ENCODE data around the gene ZNF366. TPM values are rescaled to one million over a fixed set of nuclear protein-coding genes. Genes with fewer than 3 reads are reported as not detected.

ZNF366 gene
- polyA plus RNA-seq, 3 donors: 3.4 to 4.5 (median 4.1) TPM

DNA sequence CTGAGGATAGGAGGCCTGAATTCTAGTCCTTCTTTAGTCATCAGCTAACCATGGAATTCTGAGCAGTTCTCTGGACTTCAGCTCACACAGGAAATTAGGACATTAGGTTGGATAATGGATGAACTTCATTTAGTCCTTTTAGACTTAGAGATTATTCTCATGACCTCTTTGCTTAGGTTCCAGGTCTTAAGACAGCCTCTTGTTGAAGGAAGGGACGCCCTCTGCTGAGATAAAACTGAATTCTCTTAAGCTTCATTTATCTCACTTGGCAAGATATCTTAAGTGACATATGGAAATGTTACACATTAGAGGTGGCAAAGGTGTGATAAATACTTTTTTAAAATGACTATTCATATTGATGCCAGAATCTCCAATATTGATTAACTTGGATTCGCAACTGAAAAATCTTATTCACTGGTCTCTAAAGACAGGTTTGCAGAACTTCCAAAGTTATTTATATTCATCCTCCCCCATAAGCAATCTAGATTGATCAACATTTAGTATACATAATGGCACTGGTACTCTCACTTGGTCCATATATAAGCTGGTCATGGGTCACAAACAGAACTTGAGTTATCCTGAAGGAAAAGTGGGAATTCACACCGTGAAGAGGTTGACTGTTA, 16.9 kb upstream of the ZNF366 start:
- no peak for DNase-seq

GRCh38 chr5:72522607-72523006, 15.4 kb upstream of the ZNF366 start:
- no peak for DNase-seq

- no peak for DNase-seq
Observed at GRCh38 chr5:72519111-72519510, 11.9 kb upstream of the ZNF366 start.

DNA sequence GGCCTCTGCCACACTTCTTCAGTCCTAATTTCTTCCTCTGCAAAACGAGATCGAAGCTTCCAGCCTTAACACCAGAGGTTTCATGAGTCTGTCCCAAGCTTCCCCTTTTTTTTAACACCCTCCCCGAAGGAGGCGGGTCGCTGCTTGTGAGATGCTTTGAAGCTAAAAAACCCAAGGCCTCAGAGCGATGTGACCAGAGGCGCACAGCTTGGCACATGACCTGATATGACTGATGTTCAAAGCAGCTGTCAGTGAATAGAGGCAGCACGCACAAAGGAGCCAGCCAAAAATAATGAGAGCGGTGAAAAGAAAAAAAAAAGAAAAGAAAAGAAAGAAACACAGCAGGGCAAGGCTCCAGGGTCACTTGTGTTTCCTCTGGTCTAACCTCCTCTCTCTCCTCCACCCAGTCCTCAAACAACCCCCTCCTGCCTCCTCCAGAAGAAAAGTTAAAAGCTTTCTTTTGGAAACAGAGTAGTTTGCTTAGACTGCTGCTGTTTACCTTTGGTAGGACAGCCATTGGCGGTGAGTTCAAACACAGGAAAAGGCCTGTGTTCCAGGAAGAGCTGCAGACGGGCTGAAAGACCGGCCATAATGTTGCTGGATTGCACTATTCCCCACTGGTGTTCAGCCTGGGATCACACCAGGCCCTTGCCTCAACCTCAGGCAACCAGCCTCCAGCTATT, 10.9 kb upstream of the ZNF366 start:
- DNase-seq: no peak

- no peak for DNase-seq
Observed at GRCh38 chr5:72516916-72517315, 9.7 kb upstream of the ZNF366 start.

DNA sequence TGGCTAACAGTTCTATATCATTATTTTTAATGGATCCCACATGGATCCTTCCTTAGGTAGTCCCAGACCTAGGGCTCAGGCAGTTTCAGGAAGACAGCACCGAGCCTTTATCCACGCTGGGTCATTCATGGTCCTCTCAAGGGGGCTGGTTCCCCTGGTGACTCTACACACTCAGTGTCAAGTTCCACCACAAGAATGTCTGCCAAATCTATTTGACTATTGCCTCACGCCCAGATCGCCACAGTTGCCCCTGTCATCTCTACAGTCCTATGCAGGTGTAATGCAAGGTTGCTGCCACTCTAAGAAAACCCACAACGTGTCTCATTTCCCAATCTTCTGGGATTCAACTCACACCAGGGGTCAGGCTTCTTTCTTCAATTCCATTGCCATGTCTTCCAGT, 8.0 kb upstream of the ZNF366 start:
- no peak for DNase-seq

DNA sequence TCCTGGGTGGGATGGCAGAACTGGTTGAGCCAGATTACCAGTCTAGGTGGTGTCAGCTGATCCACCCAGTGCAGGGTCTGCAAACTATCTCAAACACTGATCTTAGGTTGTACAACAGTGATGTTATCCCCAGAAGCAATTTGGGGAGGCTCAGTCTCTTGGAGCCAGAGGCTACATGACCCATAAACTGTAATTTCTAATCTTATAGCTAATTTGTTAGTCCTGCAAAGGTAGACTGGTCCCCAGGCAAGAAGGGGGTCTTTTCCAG, 5.3 kb upstream of the ZNF366 start:
- no peak for DNase-seq

DNA sequence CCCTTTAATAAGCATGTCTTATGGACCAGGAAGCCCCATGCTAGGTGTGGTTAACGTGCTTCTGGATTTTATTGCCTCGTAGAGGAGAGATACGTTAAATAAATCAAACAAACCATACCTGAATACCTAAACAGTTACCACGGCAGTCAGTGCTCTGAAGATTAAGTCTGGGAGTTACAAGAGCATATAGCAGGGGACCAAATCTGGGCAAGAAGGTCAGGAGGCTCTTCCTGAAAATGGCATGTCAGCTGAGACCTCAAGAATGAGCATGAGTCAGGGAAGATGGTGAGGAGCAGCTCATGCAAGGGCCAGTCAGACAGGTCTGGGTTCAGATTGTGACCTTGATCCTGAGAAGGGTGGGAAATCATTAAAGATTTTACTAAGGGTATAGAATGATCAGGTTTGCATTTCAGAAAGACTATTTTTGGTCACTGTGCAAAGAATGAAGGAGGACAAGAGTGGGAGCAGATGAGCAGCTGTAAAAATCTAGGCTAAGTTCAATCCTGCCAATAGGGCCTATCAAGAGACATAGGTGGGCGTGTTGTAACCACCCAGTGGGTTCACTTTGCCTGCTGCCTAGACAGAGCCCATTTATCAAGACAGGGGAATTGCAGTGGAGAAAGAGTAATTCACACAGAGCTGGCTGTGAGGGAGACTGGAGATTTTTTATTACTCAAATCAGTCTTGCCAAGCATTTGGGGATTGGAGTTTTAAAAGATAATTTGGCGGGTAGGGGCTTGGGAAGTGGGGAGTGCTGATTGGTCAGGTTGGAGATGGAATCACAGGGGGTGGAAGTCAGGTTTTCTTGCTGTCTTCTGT, 4.8 kb upstream of the ZNF366 start:
- no peak for DNase-seq

DNA sequence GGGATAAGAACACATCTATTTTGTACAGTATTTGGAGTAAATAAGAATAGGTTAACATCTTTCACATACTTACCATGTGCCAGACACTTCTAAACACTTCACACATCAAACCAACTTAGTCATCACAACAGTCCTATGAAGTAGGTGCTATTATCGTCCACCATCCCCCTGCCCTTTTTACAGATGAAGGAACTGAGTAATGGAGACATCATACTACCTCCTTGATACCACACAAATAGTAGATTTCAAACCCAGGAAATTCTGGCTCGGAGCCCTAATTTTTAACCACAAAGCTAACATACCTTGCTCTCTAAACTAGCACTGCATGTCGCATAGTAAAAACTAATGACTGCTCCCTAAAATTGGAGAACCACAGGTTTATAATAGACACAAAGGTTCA, 4.2 kb upstream of the ZNF366 start:
- DNase-seq: no peak

DNA sequence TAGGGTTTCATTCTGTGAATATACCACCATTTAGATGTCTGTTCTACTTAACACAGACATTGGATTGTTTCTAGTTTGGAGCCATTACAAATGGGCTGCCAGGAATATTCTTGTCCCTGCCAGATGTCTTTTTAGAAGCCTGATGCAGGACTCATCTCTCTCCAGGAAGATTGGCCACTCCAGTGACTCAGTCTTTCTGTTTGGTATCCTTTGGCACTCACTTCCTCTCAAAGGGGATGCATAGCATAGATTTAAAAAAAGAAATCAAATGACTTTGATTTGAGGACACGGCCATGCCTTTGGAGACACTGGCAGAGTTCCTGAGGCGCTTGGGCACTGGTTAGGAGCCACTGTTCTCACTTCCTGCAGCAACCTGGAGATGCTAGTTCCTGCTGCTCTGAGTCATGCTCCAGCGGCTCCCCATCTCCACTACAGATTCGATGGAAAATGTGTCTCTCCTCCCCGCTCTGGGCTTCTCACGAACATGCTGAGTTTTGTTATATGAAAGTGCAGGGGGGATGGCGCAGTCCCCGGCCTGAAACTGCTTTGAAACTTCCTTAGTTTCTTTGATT, 3.5 kb upstream of the ZNF366 start:
- DNase-seq: no peak

DNA sequence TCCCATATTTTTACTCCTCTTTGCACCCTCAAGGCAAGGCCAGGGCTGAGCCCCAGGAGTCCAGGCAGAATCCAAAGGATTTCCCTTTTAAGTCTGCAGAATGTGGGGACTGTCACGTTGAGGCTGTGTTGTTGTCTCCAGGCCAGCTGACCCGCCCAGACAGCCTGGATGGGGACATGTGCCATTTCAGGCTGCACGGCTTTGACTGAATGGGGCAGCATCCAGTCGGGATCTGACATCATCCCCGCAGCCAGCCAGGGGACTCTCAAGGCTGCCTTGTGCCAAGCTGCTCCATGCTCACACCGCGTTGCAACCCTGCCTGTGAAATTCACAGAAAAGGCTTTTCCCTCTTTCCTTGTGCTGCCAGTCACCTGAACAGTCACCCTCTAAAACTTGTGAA, 2.2 kb upstream of the ZNF366 start:
- DNase-seq: no peak

DNA sequence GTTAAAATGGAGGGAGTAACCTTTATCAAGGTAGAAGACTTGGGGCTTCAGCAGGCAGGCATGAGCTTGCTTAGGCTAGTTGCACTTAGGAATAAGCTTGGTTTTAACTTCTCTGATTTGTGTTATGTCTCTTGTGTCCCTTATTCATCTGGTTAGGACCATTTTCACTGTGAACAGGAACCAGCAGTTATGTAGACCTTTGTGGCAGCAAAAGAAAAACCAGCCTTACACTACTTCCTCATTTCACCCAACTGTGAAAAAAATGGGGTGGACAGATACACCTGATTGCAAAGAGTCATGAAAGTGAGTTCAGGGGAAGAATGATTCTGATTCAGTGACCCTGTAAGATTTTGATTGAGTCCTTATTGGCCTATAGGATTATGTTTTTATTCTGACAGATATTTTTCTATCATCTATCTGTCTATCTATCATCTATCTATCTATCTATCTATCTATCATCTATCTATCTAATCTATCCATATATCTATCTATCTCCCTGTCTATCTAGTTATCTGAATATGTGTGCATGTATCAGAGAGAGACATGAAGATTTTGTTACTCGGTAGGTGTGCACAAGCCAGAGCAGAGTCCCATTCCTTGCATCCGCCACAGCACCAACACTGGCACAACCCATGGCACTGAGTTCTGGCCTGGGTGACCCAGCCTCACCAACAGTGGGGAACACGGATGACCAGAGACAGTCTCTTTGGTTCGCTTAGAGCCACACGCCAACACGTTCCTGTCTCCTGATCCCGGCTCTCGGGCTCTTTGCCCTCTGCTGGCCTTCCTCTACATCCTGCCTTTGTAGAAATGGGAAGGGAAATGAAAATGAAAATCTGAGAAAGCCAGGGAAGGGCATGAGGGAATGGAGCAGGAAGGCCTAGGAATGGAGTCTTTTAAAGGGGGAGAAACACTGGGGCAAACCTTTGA, 1.3 kb upstream of the ZNF366 start:
- no peak for DNase-seq

DNA sequence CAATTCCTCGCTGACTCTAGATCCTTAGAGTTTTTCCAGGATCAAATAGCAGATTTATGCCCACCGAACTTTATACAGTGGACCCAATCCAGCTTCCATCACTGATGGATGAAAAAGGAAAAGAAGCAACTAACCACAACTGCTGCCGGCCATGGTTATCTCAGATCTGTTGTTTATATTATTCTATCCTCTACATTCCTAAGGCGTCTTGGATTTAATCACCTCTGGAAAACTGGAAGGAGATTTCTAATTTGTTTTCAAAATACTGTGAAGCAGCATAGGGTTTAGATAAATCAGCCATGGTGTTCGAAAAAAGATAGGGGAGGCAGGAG, 663 bp upstream of the ZNF366 start:
- DNase-seq: no peak

GRCh38 chr5:72506158-72506549, 1.1 kb downstream of the ZNF366 start:
- no peak for DNase-seq

- no peak for DNase-seq
Observed at GRCh38 chr5:72505539-72506157, 1.6 kb downstream of the ZNF366 start.

DNA sequence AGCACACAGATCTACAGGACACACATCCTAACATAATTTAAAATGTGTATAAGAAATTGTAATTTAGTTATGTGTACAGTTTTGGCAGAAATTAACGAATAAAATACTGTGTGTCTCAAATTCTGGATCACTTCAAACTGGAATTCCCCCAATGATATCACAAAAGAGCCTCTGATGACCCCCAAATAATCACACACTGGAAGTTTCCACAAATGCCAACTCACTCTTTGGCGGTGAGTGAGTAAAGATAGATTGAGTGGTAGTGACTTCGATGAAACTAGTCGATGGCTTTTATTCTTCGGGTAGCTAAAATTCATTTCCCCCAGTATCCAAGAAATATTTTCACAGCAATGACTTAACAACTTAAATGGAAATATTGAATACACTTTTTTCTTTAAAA, 2.2 kb downstream of the ZNF366 start:
- DNase-seq: no peak

DNA sequence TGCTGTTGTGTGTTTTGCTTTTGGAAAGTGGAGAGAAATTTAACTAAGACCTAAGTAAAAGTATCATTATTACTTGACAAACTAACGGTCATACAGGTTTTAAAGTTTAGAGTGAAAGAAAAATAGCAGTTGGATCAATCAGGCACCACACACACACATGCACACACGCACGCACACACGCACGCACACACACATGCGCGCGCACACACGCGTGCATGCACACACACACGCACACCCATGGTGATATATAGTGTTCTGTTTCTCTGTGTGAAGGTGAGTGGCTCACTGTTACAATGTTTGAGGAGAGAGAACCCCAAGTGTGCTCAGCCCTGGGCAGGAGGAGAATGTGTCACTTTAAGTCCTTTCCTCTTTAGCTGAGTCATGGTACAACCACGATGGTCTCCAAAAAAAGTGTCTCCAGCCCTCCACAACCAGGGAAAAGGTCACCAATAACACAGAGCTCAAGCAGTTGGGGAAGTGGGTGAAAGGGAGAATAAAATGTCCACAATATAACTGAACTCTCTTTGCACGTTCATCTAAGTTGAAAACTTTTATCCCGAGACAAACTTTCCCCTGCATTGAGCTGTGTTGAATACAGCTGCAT, 3.2 kb downstream of the ZNF366 start:
- no peak for DNase-seq

DNA sequence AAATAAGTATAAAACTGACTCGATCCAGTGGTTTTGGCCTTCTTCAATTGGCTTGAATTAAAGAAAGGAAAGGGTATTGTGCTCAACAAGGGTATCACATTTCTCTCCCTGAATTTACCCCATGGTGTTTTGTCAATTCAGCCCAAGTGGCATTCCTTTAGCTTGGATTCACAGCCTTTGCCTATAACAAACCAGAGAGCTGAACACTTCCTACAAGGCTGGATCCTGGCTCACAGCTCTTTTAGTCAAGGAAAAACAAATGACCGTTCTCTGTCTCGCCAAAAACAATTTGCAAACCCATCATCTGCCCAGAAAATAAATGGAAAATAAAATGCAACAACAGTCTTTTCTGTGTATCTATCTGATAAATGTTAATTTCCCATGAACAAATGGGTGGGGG, 5.7 kb downstream of the ZNF366 start:
- no peak for DNase-seq

DNA sequence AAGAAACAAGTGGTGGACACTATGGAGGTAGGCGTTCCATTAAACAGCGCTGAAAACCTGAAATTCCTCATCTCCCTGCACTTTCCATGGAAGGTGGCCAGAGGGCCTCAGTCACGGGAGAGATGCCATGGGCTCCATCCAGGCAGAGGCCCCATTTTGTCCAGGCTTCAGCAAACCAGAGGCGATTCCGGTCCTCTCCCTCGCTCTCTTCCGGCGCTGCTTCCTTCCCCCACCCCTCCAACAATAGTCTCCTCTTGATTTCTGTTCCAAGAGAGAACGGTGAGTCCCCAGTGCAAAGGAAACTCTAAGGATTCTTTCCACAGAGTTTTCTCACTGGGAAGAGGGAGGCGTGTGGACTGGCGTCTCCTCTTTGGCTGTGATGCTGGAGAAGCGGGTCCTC, 7.5 kb downstream of the ZNF366 start:
- DNase-seq: no peak

DNA sequence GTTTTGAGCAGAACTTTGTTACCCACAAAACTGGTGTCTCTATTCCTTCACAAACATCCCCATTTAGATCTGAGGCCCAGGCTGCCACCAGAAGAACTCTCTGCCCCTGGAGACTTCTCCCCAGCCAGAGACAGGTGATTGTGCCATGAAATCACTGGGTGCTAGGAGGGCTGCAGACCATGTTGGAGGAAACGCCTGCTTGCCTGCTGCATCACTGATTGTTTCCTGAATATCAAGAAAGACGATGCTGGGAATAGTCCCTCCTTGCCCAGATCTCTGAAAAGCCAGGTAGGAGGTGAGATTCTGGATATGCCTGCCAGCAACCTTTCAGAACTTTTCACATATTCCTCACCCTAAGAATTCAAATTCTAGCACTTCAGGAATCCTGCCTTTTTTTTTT, 8.1 kb downstream of the ZNF366 start:
- no peak for DNase-seq

DNA sequence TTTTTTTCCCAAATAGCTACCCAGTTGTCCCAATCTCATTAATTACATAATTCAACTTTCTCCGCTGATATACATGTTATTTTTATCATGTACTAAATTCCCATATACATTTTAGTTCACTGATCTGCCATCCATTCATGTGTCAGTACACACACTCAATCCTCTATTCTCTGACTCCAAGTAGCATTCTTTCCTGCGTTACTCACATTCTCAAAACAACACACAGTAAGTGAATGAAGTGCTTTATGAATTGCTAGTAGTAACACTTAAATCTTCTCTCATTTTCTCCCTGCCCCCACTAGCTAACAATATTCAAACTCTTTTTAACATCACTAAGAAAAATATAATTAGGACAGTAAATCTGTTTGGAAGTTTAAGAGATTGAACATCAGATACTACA, 8.9 kb downstream of the ZNF366 start:
- no peak for DNase-seq

All from renal pelvis (tissue), 4 donors.